Hepatic stellate cell (primary cell): ENCODE measurements around the gene CXCR5.
"Not testable (repeated sequence)": the region's sequence is repeated elsewhere in the genome, so short reads cannot be mapped to it uniquely, and the experiment has no call there.

Source experiments
- DNase-seq: peaks from one replicate; pipeline ENCODE4 v3.0.0; 2011; ENCODE audit warnings: low spot score

CXCR5 gene, protein sequence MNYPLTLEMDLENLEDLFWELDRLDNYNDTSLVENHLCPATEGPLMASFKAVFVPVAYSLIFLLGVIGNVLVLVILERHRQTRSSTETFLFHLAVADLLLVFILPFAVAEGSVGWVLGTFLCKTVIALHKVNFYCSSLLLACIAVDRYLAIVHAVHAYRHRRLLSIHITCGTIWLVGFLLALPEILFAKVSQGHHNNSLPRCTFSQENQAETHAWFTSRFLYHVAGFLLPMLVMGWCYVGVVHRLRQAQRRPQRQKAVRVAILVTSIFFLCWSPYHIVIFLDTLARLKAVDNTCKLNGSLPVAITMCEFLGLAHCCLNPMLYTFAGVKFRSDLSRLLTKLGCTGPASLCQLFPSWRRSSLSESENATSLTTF

DNA sequence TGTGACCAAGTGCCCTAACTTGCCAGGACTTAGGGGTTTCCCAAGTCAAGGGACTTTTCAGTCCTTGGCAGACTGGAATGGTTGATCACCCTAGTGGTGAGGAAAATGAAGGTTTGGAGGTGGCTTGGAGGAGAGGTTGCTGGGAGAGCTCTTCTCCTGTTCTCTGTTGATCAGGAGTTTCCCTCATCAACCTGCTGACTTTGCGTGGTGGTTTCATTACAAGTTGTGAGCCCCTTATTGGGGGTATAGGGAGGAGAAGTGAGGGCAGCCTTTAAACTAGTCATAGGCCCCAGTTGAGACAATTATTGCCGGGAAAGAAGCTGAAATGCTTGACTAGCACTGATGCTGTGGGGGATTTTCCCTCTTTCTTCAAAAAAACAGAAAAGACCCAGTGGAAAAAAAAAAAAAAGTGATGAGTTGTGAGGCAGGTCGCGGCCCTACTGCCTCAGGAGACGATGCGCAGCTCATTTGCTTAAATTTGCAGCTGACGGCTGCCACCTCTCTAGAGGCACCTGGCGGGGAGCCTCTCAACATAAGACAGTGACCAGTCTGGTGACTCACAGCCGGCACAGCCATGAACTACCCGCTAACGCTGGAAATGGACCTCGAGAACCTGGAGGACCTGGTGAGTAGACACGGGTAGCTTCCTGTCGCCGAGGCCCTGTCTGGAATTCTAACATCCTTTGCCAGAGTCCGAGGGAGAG, at the start of gene CXCR5:
CXCR5 (plus strand) TSS at position 525 of the 704 bp plus-strand sequence; CDS start at position 575, 50 bp downstream.
- DNase-seq, result no peak

- DNase-seq, result peak; percentile 17
Observed at GRCh38 chr11:118834427-118835028, 49.2 kb upstream of the CXCR5 start.

GRCh38 chr11:118837868-118838267, 45.8 kb upstream of the CXCR5 start:
- no peak for DNase-seq

GRCh38 chr11:118838905-118839553, 44.7 kb upstream of the CXCR5 start:
- DNase-seq, result no peak

DNA sequence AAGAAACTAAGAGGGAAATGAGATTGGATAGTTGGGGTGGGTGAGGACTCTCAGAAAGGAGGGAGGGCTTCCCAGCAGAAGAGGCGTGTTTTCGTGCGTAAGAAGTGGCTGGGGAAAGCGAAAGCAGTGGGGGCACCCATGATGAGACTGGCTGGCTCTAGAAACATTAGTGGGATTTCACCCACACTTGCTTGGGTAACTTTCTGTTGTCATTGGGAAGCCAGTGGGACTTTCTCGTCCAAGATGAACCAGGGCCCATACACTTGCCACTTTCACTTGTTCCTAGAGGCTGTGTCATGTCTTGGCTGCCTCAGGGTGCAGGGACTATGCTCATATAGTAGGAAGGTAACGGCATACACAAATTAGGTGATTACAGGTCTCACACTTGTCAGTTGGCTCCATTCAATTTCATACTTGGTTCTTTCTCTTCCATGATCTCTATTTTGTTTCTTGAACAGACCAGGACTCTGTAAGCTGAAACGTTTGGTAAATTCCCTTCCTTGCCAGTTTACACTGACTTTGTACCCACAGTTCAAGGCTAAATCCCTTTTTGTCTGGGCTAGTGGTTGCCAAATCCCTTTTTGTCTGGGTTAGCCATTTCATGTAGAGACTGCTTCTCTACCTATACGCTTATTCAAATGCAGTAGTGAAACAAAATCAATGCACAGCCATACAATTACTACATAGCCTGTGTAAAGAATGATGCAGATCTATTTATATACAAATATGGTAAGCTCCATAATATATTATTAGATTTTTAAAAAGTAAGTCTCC, 42.0 kb upstream of the CXCR5 start:
- no peak for DNase-seq

- no peak for DNase-seq
Observed at GRCh38 chr11:118842369-118842768, 41.3 kb upstream of the CXCR5 start.

DNA sequence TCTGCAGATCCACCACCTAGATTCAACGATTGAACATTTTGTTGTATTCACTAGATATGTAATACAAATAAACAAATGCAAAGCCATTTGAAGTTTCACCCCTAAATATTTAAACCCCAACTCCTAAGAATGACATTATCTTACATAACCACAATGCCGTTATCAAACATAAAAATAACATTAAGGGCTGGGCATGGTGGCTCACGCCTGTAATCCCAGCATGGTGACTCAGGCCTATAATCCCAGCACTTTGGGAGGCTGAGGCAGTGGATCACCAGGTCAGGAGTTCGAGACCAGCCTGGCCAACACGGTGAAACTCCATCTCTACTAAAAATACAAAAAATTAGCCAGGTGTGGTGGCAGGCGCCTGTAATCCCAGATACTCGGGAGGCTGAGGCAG, 40.8 kb upstream of the CXCR5 start:
- not testable (repeated sequence) for DNase-seq

- DNase-seq, result no peak
Observed at GRCh38 chr11:118843565-118843964, 40.1 kb upstream of the CXCR5 start.

DNA sequence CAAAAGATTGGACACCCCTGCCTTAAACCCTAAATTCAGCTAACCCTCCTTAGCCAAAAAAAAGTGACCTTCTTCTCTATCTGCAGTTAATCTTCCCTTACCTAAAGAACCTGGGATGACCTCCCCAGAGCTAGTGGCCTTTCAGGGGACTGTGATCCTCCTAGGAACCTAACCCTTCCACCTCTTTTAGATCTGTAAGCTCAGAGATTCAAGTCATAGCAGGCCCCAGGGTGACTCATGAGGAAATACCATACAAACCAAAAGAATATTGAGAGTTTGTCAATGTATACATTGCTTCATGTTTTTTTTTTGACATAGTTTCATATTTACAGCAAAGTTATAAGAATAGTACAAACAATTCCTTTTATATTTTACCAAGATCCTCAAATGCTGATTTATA, 38.3 kb upstream of the CXCR5 start:
- peak; percentile 55 for DNase-seq

DNA sequence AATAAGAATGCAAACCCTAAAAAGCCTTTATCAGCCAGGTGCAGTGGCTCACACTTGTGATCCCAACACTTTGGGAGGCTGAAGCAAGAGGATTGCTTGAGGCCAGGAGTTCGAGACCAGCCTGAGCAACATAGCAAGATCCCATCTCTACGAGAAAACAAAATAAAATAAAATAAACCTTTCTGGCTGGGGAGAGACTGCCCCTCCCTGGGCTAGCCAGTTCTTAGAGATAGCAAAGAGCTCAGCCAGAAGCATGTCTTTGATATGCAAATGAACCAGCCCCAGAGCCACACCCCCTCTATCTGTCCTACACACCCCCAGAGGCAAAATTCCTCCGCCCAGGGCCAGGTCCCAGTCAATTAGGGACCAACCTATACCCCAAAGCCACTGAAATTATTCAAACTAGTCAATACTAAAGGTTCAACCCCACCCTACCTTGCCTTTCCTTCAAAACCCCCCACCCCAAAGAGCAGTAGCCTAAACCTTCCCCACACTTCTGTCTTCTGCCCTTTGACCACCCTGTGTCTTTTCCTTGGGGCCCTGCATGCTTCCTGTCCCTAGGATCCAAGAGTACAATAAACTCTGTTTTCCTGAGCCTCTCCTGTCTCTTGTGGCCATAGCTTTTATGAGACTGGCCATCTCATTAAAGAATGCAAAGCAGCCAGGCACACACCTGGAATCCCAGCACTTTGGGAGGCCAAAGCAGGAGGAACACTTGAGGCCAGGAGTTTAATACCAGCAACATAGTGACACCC, 37.3 kb upstream of the CXCR5 start:
- no peak for DNase-seq

DNA sequence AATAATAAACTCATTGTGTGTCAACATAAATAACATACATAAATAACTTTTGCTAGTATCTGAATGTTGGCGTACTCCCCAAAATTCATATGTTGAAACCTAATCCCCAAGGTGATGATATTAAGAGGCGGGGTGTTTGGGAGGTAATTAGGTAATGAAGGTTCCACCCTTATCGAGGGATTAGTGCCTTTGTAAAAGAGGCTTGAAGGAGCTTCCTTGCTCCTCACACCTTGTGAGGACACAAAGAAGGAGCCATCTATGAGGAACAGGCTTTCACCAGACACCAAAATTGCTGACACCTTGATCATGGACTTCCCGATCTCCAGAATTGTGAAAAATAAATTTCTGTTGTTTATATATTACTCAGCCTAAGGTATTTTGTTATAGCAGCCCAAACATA, 33.9 kb upstream of the CXCR5 start:
- DNase-seq, result no peak

DNA sequence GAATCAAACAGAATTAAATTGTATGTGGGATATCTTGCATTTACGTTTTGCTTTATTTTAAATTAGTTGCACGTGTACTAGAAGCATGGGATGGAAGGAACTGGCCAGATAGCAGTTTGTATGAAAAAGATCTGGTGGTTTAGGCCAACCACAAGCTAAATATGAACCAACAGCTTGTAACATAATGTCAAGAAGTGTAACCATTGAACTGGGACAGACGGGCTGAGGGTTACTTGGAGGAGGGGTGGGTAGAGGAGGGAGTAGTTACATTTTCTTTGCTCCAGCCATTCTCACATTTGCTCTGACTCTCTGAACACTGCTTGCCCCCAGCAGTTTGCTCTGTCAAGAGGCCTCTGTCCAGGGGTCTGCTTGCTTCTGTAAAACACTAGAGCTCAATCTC, 31.7 kb upstream of the CXCR5 start:
- DNase-seq, result no peak

DNA sequence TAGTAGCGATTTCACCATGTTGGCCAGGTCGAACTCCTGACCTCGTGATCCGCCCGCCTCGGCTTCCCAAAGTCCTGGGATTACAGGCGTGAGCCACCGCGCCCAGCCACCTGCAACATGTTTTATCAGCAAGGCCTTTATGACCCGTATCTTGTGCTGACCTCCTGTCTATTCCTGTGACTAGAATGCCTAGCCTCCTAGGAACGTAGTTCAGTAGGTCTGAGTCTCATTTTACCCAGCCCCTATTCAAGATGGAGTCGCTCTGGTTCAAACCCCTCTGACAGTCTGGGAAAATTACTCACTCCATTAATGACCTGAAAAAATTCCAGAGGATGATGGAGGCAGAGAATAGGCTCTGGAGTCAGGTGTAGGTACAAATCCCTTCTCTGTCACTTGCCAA, 30.0 kb upstream of the CXCR5 start:
- DNase-seq, result no peak

GRCh38 chr11:118856314-118856713, 27.4 kb upstream of the CXCR5 start:
- DNase-seq, result no peak

DNA sequence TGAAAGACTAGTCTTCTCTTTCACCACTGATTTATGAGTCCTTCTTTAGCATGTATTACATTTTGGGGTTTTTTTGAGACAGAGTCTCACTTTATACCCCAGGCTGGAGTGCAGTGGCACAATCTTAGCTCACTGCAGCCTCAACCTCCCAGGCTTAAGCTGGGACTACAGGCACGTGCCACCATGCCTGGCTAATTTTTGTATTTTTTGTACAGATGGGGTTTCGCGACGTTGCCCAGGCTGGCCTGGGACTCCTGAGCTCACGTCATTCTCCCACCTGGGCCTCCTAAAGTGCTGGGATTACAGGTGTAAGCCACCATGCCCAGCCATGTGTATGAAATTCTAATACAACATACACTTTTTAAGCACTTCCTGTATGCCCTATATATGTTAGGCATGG, 26.3 kb upstream of the CXCR5 start:
- no peak for DNase-seq

- no peak for DNase-seq
Observed at GRCh38 chr11:118859973-118860372, 23.7 kb upstream of the CXCR5 start.

DNA sequence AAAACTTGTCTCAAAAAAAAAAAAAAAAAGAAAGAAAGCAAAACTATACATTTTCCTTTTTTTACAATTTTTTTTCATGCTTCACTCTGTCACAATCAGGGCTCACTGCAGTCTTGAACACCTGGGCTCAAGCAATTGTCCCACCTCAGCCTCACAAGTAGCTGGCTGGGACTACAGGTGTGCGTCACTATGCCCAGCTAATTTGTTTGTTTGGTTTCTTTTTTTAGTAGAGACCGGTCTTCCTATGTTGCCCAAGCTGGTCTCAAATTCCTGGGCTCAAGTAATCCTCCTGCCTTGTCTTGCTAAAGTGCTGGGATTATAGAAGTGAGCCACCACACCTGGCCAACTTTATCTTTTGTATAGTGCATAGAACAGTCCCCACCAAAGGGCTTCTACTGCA, 15.0 kb upstream of the CXCR5 start:
- DNase-seq, result no peak

DNA sequence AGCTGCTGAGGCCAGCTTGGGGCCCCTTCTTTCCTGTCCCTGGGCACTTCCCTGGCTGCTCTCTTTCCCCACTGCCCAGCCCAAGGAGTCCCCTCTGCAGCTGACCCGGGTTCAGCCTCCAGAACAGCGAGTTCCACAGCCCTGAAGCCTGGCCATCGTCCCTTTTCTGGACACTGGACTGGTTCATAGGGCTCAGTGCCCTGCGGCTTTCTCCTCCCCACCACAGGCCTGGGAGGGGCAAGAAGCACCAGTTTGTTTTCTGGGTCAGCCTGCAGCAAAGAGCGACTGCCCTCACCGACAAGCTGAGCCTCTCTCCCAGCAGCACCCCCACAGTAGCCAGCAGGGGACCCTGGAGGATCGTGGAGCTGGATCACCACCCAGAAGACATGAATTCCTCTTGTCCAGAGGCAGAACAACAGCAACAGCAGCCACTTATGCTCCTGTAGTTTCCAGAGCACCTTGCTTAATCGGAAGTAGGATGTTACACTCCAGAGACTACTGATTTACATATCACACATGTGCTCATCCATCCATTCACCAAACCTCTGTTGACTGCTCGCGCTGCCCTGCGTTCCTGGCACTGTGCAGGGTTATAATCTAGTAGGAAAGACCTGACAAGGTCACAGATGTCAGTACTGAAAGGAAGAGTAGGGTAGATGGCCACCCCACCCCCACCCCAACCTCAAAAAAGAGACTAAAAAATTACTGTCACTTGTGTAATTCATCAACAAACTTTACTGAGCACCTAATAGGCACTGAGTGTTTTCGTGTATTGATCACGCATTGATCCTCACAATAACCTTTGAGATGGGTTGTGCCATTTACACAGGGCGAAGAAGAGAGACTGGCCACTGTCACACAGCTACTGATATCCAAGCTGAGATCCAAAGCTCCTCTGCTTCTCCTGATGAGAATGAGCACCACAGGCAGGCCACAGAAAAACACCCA, 13.0 kb upstream of the CXCR5 start:
- DNase-seq, result peak; percentile 66

GRCh38 chr11:118872403-118872821, 11.3 kb upstream of the CXCR5 start:
- no peak for DNase-seq

GRCh38 chr11:118873804-118874203, 9.9 kb upstream of the CXCR5 start:
- no peak for DNase-seq
